ENCODE measurements around the gene AGPAT2.

Gene AGPAT2

DNA sequence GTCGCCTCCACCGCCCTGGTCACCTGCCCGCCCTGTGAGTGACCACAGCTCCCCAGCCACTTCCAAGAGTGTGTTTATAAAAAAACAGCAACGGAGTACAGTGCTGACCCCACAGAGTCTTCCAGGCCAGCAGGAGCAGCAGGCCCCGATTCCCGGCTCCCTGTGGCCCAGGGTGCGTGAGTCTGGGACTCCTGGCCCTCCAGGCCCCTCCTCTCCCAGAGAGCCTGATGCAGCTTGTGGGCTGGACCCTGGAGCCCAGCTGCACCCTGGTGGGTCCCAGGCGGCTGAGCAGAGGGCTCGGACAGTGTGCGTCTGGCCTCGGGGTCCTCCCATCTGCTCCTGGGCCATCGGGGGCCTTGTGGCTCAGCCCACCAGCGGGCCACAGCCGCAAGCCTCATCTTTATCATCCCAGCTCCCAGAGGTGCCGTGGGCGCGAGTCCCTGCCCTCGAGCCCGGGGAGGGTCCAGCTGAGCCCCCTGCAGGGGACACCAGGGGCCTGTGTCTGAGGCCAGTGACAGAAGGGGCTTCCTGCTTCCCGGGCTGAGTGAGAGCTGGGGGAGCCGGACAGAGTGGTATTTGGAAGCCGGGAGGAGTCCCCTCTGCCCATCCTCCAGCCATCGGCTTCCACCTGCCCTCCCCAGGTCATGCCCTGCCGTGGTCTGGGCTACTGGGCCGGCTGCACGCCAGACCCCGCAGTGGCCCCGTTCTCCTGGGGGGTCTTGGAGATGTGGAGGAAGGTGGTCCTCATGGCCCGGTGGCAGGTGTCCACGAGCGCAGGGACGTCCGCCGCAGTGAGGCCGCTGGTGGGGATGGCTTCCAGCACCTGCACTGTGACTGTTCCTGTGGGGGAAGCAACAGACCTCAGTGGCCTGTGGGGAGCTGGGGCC lies 13.9 kb downstream of the AGPAT2 start:
- no peak for DNase-seq (ENCODE audit: low spot score)

DNA sequence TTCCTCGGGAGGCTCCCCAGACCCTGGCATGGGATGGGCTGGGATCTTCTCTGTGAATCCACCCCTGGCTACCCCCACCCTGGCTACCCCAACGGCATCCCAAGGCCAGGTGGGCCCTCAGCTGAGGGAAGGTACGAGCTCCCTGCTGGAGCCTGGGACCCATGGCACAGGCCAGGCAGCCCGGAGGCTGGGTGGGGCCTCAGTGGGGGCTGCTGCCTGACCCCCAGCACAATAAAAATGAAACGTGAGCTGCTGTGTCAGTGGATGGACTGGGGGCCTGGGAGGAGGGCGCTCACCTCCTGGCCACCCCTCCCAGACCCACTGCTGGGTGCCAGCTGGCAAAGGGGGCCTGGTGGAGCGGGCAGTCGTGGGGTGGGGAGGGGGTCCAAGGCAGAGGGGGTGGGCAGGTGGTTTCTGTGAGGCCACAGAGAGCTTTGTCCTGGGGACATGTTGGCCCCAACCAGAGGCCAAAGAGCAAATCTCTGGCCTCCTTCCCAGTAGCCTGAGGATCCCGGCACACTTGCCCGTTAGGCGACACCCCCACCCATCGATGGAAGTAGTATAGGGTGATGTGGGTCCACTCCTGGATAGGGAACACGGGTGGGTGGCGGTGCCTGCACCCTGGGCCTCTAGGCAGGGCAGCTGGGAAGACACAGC lies 14.7 kb downstream of the AGPAT2 start:
- DNase-seq (ENCODE audit: low spot score) = no peak

DNA sequence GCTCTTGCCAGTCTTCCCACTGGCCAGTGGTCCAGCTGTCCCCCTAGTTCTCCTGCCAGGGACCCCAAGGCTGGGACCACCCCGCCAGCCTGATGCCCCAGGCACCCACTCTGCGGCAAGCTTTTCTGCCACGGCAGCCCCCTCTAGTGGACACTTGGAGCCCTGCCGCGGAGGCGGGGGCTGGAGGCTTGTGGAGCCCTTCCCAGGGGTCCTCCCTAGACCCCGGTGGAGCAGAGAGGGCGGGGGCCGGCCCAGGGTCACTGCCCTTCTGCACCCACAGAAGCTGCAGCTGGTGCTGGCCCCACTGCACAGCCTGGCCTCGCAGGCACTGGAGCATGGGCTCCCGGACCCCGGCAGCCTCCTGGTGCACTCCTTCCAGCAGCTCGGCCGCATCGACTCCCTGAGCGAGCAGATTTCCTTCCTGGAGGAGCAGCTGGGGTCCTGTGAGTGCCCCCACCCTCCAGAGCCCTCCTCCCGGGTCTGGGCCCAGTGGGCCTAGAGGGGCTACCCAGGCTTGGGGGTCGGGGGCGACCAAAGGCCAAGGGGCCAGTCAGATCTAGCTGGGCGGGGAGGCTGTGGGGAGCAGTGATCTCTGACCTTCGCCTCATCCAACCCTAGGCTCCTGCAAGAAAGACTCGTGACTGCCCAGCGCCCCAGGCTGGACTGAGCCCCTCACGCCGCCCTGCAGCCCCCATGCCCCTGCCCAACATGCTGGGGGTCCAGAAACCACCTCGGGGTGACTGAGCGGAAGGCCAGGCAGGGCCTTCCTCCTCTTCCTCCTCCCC lies 15.4 kb downstream of the AGPAT2 start:
- no peak for DNase-seq (ENCODE audit: low spot score)

DNA sequence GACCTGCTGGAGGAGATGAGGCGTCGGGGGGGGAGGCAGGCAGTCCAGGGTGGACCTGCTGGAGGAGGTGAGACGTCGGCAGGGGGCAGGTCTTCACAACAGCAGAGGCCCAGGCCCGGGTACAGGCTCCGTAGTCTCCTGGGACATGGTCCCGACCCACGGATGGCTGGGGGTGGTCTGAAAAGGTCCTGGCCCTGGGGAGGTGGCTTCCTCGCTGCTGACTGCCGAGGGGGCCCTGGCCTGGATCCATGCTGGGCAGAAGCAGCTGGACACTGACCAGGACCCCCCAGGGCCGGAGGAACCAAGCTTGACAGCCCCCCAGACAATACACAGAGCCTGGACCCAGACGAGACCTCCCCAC lies 16.0 kb downstream of the AGPAT2 start:
- DNase-seq (ENCODE audit: low spot score) = no peak

DNA sequence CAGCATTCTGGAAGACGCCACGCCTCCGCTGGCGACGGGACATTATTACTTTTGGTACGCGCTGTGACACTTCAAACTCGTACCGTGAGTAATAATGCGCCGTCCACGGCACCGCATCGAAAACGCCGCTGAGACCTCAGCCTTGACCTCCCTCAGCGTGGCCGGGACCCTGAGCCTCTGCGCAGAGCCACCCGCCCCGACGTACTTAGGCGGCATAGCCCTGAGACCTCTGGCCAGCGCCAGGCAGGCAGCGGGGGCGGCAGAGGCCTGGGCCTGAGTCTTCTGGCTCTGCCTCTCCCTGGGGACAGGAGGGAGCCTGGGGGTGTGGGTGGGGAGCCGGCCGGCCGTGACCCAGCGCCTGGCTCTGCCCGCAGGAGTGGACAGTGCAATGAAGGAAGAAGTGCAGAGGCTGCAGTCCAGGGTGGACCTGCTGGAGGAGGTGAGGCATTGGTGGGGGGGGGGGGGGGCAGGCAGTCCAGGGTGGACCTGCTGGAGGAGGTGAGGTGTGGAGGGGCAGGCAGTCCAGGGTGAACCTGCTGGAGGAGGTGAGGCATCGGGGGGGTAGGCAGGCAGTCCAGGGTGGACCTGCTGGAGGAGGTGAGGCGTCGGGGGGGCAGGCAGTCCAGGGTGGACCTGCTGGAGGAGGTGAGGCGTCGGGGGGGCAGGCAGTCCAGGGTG lies 16.5 kb downstream of the AGPAT2 start:
- DNase-seq (ENCODE audit: low spot score) = no peak

DNA sequence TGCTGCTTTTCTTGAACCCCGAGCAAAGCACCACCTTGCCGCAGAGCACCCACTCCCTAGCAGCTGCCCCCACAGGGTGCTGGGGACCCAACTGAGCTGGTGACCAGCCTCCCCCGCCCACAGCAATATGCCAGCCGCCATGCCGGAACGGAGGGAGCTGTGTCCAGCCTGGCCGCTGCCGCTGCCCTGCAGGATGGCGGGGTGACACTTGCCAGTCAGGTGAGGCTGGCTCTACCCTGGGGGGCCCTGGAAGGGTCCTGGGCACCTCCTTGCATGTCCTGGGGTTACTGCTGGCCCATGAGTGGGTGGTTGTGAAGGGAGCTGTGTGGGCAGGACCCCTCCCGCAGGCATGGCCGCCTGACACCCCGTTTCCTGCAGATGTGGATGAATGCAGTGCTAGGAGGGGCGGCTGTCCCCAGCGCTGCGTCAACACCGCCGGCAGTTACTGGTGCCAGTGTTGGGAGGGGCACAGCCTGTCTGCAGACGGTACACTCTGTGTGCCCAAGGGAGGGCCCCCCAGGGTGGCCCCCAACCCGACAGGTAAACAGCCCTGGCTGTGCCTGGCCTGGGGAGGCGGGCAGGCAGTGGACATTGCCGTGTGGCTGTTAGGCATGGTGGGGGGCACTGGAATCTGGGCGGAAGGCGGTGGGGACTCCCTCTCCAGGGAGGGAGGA lies 17.3 kb downstream of the AGPAT2 start:
- no peak for DNase-seq (ENCODE audit: low spot score)

DNA sequence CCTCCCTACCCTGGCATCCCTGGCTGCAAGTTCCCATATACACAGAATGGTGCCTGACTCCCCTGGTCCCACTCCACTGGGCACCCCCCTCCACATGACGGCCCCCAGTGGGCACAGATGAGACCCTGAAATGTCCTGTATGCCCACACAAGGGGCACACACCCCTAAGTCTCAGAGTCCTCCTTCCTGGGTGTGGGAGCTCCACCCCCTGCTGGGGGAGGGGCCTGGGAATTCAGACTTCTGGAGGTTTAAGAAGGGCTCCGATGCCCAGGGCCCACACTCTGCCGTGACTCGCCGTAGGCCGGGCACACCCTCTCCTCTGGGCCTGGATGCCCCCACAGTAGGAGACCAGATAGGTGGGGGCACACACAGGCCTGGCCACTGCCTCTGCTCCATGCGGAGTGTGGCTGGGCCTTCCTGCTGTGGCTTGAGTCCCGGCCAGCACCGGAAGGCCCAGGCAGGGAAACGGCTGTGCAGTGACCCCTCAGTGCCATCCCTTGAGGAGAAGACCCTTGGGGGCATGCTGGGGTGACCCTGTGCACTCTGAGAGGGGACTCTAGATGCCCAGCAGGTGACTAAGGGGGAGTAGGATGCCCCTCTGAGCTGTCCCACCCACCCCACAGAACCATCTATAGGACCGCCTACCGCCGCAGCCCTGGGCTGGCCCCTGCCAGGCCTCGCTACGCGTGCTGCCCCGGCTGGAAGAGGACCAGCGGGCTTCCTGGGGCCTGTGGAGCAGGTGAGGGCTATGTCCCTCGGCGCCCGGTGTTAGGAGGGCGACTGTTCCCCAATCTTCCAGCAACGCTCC lies 18.1 kb downstream of the AGPAT2 start:
- DNase-seq (ENCODE audit: low spot score) = no peak

DNA sequence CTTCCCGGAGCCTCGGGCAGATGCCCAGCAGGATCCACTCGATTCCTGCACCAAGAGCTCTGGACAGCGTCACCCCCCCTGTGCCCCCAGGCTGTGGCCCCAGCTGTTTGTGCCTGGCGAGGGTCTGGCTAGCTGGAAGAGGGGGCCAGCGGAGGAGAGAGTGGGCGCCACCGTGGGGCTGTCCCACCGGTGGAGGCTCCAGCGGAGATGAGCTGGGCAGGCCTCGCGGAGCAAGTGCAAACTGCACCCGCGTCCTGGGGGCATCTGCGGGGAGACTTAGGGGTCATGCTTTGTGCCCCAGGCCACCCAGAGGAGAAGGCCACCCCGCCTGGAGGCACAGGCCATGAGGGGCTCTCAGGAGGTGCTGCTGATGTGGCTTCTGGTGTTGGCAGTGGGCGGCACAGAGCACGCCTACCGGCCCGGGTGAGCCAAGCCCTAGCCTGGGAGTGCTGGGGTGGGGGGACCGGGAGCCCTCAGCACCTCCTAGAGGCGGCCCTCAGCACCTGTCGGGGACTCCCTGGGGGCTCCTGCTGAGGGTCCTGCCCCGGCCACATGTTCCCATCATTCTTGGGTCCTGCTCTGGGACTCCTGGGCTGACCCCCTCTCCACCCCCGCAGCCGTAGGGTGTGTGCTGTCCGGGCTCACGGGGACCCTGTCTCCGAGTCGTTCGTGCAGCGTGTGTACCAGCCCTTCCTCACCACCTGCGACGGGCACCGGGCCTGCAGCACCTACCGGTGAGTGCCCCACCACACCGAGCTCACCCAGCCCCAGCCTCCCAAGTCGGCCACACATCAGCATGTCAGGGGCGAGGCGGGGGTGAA lies 19.1 kb downstream of the AGPAT2 start:
- no peak for DNase-seq (ENCODE audit: low spot score)

DNA sequence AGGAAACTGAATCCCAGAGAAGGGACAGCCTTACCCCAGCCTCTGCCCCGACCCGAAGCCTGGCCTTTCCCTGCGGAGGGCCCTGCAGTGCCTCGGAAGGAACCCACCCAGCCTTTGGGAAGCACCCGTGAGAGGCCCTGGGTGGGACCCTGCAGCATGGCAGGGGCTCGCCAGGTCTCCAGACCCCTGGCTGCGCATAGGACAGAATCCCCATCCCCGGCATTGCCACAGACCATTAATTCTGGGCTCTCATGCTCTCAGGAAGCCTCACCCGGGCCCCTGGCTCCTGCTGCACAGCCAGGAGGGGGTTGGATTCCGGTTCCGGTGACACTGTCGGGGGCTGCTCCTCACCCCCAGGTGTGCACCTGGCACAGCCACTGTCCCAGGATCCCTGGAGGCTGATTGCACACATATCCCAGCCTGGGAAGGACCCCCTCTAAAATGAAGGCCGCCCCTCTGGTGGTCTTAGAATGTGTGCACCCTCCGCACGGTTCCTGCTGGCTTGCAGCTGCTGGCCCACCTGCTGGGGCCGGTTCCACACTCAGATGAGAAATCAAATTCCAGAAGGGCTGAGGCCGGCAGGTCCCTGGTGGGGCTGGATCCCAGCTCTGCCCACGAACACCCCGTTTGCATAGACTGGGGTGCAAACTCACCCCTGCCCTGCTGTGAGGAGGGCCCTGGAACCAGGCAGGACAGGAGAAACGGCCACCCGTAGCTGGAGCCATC lies 19.9 kb downstream of the AGPAT2 start:
- no peak for DNase-seq (ENCODE audit: low spot score)

DNA sequence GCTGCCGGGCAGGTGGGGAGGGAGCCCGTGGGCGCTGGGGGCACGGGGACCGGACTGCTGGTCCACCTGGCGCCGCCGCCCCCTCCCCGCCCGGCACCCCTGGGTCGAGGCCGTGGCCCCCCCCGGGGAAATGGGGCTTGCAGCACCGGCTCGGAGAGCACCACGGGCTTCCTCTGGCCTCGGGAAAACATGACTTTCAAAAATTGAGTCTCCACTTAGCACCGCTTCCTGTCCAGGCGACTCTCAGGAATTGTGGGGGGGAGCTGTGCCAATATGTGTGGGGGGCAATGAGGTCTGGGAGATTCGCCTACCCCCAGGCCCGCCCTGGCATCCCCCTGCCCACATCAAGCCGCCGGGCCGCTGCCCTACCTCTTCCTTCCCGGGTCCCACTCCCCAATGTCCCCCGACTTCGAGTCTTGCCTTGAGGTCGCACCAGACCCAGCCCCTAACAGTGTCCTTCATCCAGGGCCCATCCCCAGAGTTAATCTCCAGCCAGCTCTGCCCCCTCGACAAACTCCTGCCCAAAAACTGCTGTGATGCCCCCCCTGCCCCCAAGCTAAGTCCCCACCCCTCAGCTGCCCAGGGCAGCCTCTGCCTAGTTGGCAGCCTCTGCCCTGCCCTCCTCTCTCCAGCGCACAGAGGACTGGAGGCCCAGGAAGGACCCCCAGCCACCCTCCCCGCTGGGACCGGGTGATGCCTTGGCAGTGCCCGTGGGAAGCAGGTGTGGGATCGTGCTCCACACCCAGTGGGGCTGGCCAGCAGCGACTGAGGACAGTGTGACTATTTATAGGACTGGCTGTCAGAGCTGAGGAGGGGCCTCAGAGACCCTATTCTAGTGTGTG lies 20.7 kb downstream of the AGPAT2 start:
- DNase-seq (ENCODE audit: low spot score) = no peak

DNA sequence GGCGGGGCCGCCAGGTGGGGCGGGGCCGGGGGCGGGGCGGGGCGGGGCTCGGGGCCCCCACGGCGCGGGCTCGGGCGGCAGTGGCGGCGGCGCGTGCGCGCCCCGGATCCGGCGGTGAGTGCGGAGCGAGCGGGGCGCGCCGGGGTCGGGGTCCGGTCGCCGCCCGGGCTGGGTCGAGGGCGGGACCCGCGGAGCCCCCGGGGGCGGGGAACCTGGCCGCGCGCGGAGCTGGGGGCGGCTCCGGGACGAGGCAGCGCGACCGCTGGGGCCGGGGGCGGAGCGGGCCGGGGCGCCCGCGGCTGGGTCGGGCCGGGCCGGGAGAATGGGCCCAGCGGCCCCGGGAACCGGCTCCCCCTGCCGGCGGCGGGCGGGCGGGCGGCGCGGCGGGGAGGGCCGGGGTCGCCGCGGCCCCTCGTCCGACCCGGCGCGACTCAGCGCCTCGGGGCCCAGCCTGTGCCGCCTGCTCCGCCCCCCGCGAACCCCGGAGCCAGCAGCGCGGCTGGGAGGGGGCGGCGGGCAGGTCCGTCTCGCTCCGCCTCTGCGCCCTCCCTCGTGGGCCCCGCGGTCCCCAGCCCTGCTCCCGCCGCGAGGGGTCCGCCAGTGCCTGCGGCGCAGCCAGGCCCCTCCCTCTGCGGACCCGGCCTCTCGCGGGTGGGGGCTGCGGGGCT lies 21.4 kb downstream of the AGPAT2 start:
- DNase-seq (ENCODE audit: low spot score) = peak; percentile 38

DNA sequence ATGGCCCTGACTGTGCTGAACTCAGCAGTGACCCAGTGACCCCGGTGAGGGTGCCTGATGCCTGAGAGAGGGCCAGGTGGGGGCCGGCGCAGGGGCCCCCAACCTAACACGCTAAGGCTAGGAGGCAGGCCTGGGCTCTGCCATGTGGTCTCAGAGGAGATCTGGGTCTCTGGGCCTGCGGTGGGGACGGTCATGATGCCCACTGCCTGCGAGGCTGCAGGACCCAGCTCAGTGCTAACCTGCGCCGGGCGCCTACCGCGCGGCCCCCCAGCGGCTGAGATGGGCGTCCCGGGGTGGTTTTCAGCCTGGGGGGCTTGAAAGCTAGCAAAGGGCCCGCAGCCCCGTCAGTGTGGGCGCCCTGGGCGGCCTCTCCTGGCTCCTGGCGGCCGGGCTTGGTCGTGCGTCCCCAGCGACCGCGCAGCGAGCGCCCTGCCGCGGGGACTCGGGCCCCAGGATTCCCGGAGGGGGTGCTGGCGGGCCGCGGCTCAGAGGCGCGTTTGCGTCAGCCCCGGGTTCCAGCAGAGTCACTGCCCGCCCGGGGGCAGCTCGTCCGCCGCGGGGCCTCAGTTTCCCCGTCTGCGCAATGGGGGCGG lies 22.1 kb downstream of the AGPAT2 start:
- DNase-seq (ENCODE audit: low spot score) = no peak

DNA sequence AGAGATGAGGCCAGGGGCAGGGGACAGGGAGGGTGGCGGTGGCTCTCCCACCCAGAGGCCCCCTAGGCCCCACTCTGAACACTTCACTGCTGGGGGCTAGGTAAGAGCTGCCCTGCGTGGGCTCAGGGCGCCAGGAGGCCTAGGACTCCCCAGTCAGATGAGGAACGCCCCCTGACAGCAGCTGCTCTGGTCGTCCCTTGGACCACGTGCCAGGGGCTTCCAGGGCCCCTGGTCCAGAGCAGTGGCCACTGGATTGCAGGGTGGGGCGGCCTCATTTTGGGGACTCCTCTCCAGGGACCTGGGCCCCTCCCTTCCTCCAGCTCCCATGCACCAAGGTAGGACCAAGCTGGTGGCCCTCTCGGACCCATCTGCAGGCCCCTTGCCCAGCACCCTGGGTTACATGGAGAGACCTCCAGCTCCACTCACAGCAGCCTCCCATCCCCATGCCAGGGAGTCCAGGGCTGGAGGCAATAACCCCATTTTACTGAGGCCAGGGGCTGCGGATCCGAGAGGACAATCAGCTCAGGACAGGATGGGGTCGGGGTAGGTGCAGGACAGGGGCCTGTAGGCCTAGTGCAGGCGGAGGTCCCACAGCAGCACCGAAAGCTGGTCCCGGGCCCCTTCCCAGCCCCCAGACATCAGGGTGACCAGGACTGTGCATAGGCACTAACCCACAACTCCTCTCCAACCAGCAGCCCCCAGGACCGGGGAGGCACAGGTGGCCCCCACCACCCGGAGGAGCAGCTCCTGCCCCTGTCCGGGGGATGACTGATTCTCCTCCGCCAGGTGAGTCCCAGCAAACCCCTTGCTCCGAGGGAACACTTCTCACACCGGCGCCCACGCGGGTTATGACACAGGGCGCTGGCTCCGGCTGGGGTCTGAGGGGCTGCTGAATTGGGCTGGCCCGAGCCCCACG lies 23.0 kb downstream of the AGPAT2 start:
- no peak for DNase-seq (ENCODE audit: low spot score)

DNA sequence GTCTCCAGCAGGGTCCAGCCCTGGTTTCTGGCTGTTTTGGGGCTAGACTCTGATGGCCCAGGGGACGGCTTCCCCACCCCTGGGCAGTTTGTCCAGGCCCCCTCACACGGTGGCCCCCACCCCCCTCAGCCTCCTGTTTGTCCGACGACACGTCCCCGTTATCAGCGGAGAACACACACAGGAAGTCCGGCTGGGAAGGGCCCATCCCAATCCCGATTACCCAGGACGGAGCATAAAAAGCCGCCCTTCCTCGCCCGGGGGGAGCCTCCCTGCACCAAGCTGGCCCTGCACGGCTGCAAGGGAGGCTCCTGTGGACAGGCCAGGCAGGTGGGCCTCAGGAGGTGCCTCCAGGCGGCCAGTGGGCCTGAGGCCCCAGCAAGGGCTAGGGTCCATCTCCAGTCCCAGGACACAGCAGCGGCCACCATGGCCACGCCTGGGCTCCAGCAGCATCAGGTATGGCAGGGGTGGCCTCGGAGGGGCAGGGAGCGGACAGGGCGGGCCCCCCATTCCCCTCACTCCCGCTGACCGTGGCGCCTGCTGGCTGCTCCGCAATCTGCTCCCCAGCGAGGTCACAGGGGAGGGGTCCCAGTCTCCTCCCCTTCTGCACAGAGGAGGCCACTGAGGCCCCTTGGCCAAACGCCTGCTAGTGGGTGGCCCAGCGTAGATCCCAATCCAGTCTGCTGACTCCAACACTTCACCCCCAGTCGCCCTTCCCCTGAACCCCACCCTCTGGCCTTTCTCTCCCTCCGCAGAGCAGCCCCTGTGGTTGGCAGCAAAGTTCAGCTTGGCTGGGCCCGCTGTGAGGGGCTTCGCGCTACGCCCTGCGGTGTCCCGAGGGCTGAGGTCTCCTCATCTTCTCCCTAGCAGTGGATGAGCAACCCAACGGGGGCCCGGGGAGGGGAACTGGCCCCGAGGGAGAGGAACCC lies 24.3 kb downstream of the AGPAT2 start, which contains the start of gene EGFL7:
EGFL7 (plus strand) TSS at position 261 of the 926 bp plus-strand sequence. CDS start 5,367 bp downstream, outside the sequence.
- no peak for DNase-seq (ENCODE audit: low spot score)

DNA sequence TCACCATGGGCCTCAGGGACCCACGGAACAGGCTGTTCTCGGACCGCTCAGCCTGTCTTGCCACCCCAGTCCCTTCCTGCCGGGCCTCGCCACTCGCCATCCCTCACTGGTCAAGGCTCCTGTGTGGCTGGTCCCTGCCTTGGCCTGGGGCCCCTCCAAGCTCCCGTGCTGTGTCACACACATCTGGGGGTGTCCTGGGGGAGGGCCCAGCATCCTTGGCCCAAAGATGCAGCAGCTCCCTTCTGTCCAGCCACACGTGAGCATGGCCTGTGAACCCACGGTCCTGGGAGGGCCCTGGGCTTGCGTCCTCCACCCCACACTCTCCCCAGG lies 25.0 kb downstream of the AGPAT2 start:
- no peak for DNase-seq (ENCODE audit: low spot score)
